ENCODE data around the gene SALL3. TPM values are rescaled to one million over a fixed set of nuclear protein-coding genes. Genes with fewer than 3 reads are reported as not detected.
"Not testable (repeated sequence)": the region's sequence is repeated elsewhere in the genome, so short reads cannot be mapped to it uniquely, and the experiment has no call there.

SALL3 gene
- total RNA-seq, 1 donor from 2014 or later: not detected

- no peak overlapping the region for H3K27ac Mint-ChIP-seq
- TF ChIP-seq, protein P1, sequence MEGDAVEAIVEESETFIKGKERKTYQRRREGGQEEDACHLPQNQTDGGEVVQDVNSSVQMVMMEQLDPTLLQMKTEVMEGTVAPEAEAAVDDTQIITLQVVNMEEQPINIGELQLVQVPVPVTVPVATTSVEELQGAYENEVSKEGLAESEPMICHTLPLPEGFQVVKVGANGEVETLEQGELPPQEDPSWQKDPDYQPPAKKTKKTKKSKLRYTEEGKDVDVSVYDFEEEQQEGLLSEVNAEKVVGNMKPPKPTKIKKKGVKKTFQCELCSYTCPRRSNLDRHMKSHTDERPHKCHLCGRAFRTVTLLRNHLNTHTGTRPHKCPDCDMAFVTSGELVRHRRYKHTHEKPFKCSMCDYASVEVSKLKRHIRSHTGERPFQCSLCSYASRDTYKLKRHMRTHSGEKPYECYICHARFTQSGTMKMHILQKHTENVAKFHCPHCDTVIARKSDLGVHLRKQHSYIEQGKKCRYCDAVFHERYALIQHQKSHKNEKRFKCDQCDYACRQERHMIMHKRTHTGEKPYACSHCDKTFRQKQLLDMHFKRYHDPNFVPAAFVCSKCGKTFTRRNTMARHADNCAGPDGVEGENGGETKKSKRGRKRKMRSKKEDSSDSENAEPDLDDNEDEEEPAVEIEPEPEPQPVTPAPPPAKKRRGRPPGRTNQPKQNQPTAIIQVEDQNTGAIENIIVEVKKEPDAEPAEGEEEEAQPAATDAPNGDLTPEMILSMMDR (IDR thresholded peaks at IDR 0.05): no peak
- H3K36me3 Mint-ChIP-seq (ENCODE audit: low read depth): no peaks in the 10 kb centered on the region
- intact Hi-C loops (cut with micrococcal nuclease): no loop called here
- no peaks in the 10 kb centered on the region for H3K27me3 Mint-ChIP-seq
- no peak for DNase-seq
- ChIA-PET POLR2A (no interaction called here), CTCF (no interaction called here)
- H3K4me3 Mint-ChIP-seq: no peak overlapping the region
- ATAC-seq (ENCODE audit: low read depth): no peak
- H3K9me3 Mint-ChIP-seq: peaks cover 15% of the 10 kb centered on the region
- no peaks in the 10 kb centered on the region for H3K4me1 Mint-ChIP-seq
These were observed 17.5 kb upstream of the SALL3 start for GRCh38 chr18:78962098-78962497.

GRCh38 chr18:78964727-78965126, 14.9 kb upstream of the SALL3 start:
- H3K4me3 Mint-ChIP-seq; POLR2A ChIA-PET; H3K36me3 Mint-ChIP-seq (ENCODE audit: low read depth); H3K4me1 Mint-ChIP-seq; CTCF ChIA-PET; ATAC-seq (ENCODE audit: low read depth); H3K27ac Mint-ChIP-seq; H3K27me3 Mint-ChIP-seq; intact Hi-C loops (cut with micrococcal nuclease); DNase-seq: not testable (repeated sequence)
- H3K9me3 Mint-ChIP-seq: peaks cover 15% of the 10 kb centered on the region

- intact Hi-C loops (cut with micrococcal nuclease): no loop called here
- Mint-ChIP-seq H3K4me3 (no peak overlapping the region), H3K4me1 (no peaks in the 10 kb centered on the region), H3K27ac (no peak overlapping the region), H3K27me3 (no peaks in the 10 kb centered on the region), H3K9me3 (peaks cover 15% of the 10 kb centered on the region), H3K36me3 (ENCODE audit: low read depth) (no peaks in the 10 kb centered on the region)
- ChIA-PET CTCF (no interaction called here), POLR2A (interaction anchor here (0.7 kb wide), 1 partner anchor 37 kb away, joined by 4 read pairs; no protein-coding TSS in a partner anchor)
- DNase-seq (no peak), ATAC-seq (ENCODE audit: low read depth) (no peak)
- TF ChIP-seq, protein P1 (IDR thresholded peaks at IDR 0.05): no peak
These were observed 14.4 kb upstream of the SALL3 start for GRCh38 chr18:78965260-78965659.

DNA sequence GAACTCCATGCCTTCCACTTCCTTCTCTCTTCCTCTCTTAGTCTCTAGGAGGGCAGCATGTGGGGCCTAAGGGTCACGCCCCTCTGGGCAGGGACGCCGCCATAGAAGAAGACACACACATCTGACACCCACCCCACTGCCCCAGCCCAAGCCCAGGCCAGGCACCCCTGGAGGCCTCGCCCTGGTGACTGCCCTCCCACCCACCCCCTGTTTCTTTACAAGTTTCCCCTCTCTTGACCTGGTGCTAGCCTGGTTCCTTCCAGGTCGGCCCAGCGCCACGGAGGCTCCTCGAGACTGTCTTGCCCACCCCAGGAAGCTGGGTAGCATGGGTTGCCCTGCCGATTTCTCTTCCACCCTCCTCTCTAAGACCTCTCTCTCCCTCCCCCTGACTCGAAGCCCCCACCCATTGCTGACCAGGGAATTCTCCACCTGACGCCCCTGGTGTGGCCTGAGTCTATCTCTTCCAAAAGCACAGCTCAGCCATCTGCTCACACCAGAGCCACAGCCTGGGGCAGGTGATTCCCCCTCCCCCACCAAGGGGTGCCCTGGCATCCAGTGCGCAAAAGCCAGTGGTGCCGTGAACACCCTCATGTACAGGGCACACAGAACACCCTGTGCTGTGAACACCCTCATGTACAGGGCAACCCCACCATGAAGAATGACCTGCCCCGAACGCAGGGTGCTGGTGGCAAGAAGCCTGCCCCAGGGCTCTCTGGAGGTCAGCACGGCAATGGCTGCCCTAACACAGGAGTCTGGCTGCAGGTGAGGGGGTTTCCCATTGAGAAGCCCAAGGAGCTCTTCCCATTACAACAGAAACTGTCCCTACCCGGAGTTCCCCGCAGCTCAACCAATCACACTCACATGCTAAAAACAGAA, 13.5 kb upstream of the SALL3 start:
- Mint-ChIP-seq H3K36me3 (ENCODE audit: low read depth) (no peaks in the 10 kb centered on the region), H3K4me3 (no peak overlapping the region), H3K27ac (no peak overlapping the region), H3K4me1 (no peaks in the 10 kb centered on the region), H3K9me3 (peaks cover 15% of the 10 kb centered on the region), H3K27me3 (peaks cover 6% of the 10 kb centered on the region)
- ATAC-seq (ENCODE audit: low read depth) (no peak), DNase-seq (no peak)
- intact Hi-C loops (cut with micrococcal nuclease): no loop called here
- TF ChIP-seq, protein P1 (IDR thresholded peaks at IDR 0.05): no peak
- CTCF ChIA-PET: no interaction called here
- POLR2A ChIA-PET: interaction anchor here (0.7 kb wide), 1 partner anchor 36 kb away, joined by 4 read pairs; no protein-coding TSS in a partner anchor

DNA sequence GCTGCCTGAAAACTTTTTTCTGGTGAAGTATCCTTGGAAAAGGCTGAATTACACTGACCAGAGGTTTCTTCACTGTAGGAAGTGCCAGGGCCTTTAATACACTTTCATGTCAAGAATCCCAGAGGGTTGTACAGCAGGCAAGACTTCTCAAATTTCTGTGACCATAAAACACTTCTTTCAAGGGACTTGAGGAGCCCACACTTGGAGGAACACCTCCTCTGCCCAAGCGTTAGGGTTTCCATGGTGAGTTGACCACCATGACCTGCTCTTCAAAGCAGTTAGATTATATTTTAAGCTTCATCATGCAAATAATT, 12.9 kb upstream of the SALL3 start:
- TF ChIP-seq, protein P1 (IDR thresholded peaks at IDR 0.05): no peak
- DNase-seq (no peak), ATAC-seq (ENCODE audit: low read depth) (no peak)
- no peak overlapping the region for H3K27ac Mint-ChIP-seq
- H3K27me3 Mint-ChIP-seq: peaks cover 12% of the 10 kb centered on the region
- H3K9me3 Mint-ChIP-seq: peaks cover 15% of the 10 kb centered on the region
- ChIA-PET CTCF (no interaction called here), POLR2A (no interaction called here)
- intact Hi-C loops (cut with micrococcal nuclease): no loop called here
- H3K36me3 Mint-ChIP-seq (ENCODE audit: low read depth): no peaks in the 10 kb centered on the region
- no peaks in the 10 kb centered on the region for H3K4me1 Mint-ChIP-seq
- no peak overlapping the region for H3K4me3 Mint-ChIP-seq

Measured in activated B cell treated with CpG ODN at 0.5 μM for 24 hours (primary cell).